ENCODE measurements around the gene KRT72. TPM values are rescaled to one million over a fixed set of nuclear protein-coding genes. Genes with fewer than 3 reads are reported as not detected.

KRT72 gene
- total RNA-seq, 1 donor from 2014 or later, result not detected

DNA sequence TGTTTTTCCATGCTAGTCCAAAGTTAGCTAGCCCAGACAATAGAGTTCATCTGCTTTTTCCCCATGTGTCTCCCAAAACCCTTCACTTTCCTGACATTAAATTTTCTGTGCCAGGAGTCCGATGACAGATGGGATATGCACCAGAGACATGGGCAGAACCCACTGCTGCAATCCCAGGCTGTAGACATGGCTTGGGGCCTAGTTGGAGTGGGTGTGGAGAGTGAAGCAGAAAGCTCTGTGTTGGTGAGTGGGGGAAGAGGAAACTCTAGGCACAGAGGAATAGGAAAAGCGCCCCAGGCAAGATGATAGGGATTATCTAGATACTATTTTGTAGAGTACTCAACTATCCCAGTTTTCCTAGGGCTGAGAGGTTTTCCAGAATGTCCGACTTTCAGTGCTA, 22.8 kb downstream of the KRT72 start:
- DNase-seq (ENCODE audit: low read depth in 2 of 2), result no peak

DNA sequence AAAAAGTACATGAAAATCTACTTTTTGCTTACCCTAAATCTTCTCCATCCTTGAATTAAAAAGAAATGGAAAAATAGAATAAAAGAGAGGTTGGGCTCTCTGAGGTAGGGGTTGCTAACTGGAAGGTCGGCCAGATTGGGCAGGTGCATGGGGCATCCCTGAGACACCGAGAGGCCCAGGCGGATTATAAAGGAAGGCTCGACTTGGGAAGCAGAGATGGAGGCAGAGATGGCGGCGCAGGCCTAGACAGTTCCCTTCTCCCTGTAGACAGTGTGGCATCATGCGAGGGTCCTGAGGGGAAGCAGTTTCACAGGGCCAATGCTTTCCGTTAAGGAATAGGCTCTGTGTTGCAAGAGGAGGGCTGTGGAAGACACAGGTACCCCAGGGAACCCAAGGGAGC, 23.9 kb downstream of the KRT72 start:
- no peak for DNase-seq (ENCODE audit: low read depth in 2 of 2)

DNA sequence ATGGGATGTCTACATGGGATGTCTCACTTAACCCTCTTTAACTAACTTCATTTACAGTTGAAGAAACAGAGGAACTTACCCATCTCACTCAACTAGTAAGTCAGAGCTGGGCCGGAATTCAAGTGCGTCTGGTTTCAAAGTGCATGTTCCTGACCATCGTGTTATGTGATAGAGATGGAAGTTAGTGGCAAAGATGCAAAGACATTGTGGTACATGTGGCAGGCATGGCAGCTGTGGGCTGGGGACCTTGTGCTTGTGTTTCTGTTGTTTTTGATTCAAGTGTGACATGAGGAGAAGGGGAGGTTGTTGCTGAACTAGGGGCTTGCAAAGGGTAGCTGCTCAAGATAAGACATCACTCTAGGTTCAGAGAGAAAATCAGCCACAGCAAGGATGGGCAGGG, 25.3 kb downstream of the KRT72 start:
- no peak for DNase-seq (ENCODE audit: low read depth in 2 of 2)

DNA sequence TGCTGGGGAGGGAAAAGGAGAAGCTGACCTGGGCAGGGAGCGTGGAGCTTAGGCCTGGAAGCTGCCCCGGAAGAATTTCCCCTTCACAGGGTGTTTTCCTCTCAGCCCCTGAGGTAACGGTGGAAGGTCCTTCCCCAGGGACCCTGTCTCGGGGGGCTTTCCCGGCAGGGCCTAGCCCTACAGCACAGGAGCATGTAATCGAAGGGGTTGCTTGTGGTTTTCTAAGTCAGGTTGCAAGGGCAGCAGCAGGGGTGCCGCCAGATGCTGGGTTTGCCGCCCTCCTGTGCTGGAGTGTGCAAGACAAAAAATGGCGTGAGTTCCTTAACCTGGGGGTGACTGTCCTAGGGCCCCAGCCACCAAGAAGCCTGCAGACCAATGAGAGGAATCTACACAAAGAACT, 26.0 kb downstream of the KRT72 start:
- DNase-seq (ENCODE audit: low read depth in 2 of 2), result no peak

DNA sequence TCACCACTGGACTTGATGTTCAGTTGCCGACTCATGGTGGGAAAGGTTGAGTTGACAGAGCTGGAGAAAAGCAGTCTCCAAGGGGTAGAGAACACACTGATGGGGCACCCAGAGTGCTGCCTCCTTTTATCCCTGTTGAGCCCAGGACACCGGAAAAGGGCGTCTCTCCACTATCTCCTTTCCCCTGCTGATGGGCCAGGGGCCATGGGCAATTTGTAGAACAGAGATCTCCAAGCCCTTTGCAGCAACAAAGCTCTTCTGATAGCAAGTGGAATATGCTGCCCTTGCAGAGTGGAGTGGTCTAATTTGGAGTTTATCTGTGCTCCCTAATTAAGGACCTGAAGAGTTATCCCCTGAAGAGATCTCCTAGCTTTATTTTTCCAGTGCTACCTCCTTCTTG, 27.5 kb downstream of the KRT72 start, which contains the start of gene KRT74:
TSS of gene KRT74 (minus strand) at position 101 of the 400 bp plus-strand sequence. CDS start at position 35, 66 bp downstream.
- no peak for DNase-seq (ENCODE audit: low read depth in 2 of 2)

DNA sequence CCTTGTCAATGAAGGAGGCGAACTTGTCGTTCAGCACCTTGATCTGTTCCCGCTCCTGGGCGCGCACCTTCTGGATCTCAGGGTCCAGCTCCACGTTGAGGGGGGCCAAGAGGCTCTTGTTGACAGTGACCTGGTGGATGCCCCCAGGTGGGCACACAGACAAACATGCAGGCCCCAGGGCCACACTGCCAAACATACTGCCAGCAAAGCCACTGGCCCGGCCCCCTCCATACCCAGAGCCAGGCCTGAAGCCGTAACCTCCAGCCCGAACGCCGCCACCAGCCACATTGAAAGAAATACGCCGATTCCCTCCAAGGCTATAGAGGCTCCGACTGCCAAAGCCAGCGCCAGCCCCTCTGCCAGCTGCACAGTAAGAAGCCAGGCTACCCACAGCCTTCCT, 28.0 kb downstream of the KRT72 start:
- DNase-seq (ENCODE audit: low read depth in 2 of 2), result no peak

DNA sequence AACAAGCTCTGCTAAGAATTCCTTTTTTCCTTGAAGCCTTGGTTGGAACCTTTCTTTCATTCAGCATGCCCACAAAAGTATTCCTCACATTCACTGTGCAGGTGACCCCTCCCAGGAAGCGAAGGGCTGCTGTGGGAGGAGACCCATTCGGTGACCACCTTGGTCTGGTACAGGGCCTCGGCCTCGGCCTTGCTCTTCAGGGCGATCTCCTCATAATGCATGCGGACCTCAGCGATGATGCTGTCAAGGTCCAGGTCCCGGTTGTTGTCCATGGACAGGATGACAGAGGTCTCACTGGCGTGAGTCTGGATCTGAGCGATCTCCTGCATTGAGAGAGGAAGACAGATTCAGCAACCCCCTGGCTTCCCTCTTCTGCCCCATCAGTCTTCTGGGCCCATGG, 30.8 kb downstream of the KRT72 start:
- DNase-seq (ENCODE audit: low read depth in 2 of 2), result no peak

DNA sequence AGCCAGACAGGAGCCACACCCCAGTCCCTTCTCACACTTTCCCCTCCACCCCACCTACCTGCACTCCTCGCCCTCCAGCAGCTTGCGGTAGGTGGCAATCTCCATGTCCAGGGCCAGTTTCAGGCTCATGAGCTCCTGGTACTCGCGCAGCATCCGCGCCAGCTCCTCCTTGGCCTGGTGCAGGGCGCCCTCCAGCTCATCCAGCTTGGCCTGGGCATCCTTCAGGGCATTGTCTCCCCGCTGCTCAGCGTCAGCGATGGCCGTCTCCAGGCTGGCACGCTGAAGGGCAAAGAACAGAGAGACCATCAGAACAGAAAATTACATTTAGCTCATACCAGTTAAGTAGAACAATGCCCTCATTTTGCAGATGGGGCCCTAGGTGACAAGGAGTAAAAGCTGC, 33.2 kb downstream of the KRT72 start:
- DNase-seq (ENCODE audit: low read depth in 2 of 2), result no peak

DNA sequence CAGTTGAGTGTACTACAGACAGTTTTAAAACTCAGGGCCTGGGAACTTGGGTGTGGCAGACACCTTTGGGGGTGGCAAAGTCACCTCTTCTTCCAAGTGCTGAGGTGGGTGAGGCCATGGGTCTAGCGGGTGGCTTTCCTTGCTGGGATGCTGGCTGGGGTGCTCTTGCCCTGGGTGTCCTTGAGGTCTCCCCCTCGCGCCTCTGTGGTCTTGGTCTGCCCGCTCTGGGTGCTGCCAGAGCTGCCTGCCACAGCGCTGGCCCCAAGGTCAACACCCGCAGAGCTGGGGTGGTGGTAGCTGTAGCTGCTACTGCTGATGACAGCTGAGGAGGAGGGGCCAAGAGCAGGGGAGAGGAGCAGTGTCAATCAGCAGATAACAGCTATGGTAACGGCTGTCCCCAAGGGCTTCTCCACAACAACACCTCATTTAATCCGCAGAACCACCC, 34.4 kb downstream of the KRT72 start:
- DNase-seq (ENCODE audit: low read depth in 2 of 2), result no peak

DNA sequence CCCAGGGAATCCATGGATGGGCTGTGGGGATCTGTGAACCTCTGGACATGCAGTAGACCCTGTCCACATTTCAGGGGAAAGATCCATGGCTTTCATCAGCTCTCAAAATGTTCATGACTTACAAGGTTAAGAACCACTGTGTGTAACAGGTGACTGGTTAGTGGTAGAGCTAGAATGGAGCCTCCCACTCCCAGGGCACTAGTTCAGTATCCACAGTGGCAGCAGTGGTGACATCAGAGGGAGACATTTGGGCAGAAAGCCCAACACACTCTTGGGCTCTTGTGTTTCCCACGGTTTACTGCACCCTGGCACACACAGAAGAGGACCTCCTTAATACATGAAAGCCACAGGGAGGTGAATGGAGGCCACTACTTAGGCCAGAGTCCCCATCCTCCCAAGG, 36.7 kb downstream of the KRT72 start:
- no peak for DNase-seq (ENCODE audit: low read depth in 2 of 2)

DNA sequence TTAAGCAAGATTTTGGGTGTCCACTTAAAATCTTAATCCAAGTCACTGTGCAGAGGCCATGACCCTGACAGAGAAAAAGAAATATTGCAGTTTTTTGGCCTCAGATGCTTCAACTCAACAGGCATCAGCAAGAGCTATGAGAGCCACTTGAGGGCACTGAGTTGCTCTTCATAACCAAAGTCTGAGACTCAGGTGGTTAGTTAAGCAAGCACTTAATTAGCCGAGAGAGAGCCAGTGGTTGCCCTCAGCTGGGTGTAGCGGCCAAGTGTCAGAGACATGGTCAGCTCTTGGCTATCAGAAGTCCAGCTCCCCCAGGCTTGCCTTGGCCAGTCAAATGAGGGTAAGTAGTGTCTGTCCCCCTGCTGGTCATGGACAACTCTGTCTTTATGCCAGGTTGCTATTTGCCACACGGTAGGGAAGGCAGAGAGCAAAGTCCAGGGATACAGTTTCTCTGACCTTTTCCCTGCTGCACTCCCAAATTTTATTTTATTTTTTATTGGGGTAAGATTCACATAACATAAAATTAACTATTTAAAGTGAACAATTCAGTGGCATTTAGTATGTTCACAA, 39.3 kb downstream of the KRT72 start:
- peak in 1 of 2 donors; percentile 7 for DNase-seq (ENCODE audit: low read depth in 2 of 2)

DNA sequence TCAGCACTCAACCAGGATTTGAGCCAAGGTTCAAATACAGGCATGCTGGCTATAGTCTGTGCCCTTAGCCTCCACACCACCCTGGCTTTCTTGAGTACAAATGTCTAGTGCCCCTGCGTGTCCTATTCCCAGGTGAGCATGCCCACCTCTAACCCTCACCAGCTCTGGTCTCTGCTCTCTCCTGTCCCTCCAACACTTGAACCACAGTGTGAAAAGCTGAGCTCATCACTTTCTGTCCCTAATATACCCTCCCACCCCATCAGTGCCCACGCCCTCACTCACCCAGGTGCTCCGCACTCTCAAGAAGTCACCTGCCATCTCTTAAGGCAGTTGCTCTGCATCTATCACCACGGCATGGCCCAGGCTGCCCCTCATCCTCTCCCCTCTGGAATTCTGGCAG, 41.3 kb downstream of the KRT72 start:
- no peak for DNase-seq (ENCODE audit: low read depth in 2 of 2)

DNA sequence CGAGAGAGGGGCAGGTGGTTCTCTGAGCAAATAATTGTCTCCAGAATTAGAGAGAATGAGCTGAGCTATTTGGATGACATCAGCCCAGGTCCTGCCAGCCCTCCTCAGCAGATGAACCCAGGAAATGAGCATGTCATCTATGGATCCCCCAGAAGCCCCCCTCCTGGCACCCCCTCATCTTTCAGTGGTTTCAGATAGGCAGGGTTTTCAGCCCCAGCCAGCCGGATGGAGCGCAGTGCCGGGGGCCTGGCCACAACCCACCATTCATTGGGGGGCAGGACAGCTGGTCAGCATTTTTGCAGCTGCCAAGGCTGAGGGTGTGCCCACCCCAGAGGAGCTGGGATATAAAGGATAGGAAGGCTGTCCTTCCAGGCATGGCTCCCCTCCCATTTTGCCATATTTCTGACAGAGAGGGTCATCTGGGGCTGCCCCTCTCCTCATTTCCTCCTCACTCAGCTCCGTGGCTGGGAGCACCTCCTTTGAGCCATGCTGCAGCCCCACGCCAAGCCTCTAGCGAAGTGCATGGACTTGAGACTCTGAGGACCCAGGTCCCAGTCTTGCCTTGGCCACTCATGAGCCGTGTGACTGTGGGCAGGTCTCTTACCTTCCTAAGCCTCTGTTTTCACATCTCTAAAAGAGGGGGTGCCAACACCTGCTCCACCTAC, 42.4 kb downstream of the KRT72 start:
- no peak for DNase-seq (ENCODE audit: low read depth in 2 of 2)

DNA sequence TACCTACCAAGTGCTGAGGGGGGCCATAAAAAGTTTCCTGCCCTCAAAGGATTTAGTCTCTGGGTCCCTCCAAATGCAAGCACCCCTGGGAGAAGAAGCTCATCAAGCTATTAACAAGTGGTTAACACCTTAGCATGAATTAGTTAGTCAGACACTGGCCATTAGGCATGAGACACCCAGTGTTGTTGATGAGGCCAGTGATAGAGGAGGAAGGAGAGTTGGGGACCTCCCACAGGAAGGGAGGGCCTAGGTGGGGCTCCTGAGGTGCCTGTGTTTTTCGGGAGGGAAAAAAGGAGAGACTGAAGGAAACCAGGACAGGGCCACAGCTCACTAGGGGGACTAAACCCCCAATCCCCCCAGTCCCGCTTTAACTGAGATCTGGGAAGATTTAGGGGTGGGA, 43.8 kb downstream of the KRT72 start:
- DNase-seq (ENCODE audit: low read depth in 2 of 2), result no peak

DNA sequence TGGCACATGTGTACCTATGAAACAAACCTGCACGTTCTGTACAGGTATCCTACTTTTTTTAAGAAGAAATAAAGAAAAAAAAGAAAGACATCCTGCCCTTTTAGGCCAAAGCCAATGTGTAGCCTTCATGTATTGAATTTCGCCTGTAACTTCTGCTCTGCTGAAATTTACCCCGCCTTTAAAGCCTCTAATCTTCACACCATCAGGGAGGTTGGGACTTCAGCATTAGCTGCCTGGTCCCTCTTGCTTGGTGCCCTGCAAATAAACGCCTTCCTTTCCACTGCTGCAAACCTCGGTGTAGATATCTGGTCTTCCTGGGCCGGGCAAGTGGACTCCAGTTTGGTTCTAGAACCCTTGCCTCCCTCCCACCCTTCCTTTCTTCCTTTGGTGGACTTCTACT, 45.7 kb downstream of the KRT72 start:
- no peak for DNase-seq (ENCODE audit: low read depth in 2 of 2)

DNA sequence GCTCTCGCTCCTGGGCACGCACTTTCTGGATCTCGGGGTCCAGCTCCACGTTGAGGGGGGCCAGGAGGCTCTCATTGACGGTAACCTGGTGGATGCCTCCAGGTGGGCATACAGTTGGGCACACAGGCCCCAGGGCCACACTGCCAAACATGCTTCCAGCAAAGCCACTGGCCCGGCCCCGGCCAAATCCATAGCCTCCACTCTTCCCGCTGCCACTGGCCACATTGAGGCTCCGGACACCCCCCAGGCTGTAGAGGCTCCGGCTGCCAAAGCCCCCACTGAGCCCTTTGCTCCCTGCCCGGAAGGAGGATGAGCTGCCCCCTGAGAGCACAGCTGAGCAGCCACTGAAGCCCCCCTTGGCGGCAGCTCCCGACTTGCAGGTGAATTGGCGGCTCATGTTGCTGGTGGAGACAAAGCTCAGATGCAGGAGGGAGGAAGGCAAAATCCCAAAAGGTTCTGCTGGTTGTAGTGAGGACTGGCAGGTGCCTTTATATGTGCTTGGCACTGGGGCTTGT, 48.5 kb downstream of the KRT72 start, which contains the start of gene KRT71:
TSS of gene KRT71 (minus strand) at position 465 of the 515 bp plus-strand sequence. CDS start at position 397, 68 bp downstream.
- no peak for DNase-seq (ENCODE audit: low read depth in 2 of 2)

DNA sequence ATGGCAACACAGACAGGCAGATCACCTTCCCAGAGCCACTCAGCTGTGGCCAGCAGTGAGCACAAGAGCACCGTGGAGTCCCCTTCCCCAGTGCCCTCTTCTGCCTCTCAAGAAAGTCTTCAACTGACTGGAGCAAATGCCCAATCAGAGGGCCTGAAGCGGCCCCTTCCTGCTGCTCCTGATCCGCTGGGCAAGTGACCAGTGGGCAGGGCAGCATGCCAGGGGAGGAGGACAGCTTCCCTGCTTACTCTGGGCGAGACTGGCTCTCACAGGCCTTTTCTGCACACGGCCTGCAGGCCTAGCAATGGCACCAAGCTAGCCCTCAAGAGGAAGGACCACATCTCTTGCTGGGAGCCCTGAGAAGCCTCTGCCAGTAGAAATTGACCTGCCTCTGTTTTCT, 49.2 kb downstream of the KRT72 start:
- DNase-seq (ENCODE audit: low read depth in 2 of 2), result no peak

DNA sequence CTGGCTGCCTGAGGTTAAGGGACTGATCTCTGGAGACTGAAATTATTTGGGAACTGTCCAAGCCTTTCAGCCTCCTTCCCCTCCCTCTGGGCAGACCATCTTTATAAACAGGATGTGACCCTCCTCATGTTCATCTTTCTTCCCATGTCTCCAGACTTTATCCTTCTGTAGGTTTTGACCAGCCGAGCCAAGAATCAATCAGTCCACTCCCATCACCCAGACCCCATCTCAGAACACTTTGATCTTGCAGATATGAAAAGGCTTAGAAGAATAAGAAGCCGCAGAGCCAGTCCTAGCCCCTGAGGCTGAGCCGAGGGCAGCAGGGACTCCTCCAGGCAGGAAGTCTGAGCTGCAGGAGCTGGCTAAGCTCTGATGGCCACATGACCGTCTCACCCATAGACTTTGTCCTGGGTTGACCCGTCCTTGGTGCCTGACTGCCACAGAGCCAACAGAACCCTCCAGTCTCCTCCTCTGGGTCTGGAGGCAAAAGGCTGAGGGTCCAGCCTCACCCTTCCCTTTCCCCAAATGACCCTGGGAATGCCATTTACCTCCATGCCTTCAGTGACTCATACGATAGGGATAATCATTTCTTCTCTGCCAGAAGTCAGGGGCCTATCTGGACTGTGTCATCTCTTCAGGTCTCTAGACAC, 49.9 kb downstream of the KRT72 start:
- DNase-seq (ENCODE audit: low read depth in 2 of 2), result no peak

DNA sequence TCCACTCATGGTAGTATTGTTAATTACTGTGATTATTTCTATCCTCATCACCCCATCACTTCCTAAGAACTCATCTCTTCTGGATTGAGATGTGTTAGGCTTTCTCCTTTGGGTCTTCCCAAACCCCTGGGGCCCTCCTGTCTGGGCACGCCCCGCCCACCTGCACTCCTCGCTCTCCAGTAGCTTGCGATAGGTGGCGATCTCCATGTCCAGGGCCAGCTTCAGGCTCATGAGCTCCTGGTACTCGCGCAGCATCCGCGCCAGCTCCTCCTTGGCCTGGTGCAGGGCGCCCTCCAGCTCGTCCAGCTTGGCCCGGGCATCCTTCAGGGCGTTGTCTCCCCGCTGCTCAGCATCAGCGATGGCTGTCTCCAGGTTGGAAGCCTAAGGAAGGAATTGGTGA, 55.1 kb downstream of the KRT72 start:
- DNase-seq (ENCODE audit: low read depth in 2 of 2), result no peak

DNA sequence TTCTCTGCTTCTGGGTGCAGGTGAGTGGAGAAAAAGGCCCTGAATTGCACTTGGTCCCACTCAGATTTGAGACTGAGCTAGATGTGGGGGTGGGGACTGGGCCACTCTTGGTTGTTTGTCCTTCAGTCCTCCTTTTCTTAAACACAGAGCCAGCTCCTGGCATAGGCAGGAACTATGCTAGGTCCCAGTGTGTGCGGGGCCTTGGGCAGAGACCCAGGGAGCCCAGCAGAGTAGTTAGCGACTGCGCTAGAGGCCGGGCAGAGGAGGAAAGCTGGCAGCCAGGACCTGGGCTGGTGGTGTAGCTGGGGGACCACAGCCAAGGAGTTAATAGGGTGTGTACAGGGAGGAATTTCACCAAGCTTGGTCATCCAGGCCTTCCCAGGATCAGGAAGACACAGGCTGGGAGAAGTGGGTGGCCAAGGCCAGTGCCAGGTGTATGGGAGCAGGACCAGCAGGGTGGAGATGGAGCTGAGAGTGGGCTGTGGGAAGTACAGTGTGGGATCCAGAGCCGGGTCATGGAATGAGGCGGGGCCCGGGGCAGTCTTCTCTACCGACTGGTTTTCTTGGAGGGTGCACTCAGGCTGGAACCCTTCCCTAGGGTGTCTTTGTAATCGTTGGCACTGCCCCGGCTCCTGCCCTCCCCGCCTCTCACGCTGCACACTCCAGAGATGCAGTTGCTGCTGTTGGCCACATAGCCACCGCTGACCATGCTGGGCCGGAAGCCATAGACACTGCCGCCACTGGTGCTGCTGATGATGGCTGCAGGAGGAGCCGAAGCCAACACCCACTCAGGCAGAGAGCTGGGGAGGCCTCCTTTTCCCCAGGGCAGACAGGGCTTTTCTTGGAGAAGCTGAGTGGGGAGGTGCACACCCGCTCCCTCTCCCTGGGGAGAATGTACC, 57.0 kb downstream of the KRT72 start:
- no peak for DNase-seq (ENCODE audit: low read depth in 2 of 2)

DNA sequence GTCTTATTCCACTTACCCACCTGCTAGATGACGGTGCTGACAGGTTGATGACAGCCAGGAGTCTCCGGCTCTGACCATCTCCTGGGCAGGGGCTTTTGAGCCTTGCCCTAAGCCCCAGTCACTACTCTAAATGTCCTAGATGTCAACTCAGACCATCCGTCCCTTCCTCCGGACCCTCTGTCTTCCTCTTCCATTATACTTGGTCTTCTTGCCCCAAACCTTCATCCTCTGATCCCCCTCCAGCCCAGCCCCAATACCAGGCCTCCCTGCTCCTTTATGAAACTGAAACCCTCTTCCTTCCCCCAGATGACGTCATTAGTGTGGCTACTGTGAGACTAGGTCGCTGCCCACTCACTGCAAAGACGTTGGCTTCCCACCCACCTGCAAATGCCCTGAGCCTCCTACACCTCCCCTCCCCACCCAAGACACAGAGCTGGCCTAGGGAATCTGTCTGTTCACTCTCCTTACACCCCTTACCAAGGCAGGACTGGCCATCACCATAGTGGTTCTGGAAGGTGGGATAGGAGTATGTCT, 58.4 kb downstream of the KRT72 start:
- DNase-seq (ENCODE audit: low read depth in 2 of 2), result no peak
